HL-60 (cell line): ENCODE measurements around the gene PTPN23.

ENCODE experiments used
- DNase-seq, 2 experiments: peaks; one replicate each; pipeline ENCODE4 v3.0.0-alpha.2; 2010 to 2020; ENCODE audit warnings: low read depth in 1 of 2, low spot score in 1 of 2
- H3K27ac ChIP-seq: fragments of 250-450 bp; sonication (Bioruptor Pico); replicated peaks from 2 replicates; pipeline ENCODE4 v1.5.1; 2020; ENCODE audit warnings: mild to moderate bottlenecking, moderate library complexity
- H3K27me3 ChIP-seq: fragments of 250-450 bp; sonication (Bioruptor Pico); 2 replicates; pipeline ENCODE4 v1.5.1; 2021; ENCODE audit warnings: mild to moderate bottlenecking, moderate library complexity; ENCODE audit not compliant: insufficient read depth, poor library complexity, severe bottlenecking
- H3K4me3 ChIP-seq: replicated peaks from 2 replicates; pipeline ENCODE4 v1.5.1; 2011; ENCODE audit warnings: mild to moderate bottlenecking, control low read depth, low read length; ENCODE audit not compliant: insufficient read depth
- CTCF ChIP-seq: IDR thresholded peaks from one replicate; pipeline ENCODE4 v1.5.1; 2011; ENCODE audit warnings: low read length, control low read depth, inconsistent platforms; ENCODE audit not compliant: insufficient read depth
- GABPA ChIP-seq: IDR thresholded peaks from 2 replicates; pipeline ENCODE4 v1.6.1; 2012; ENCODE audit warnings: low read depth
- POLR2AphosphoS5 ChIP-seq: IDR thresholded peaks from 2 replicates; pipeline ENCODE4 v1.6.1; 2012; ENCODE audit warnings: low read depth
- REST ChIP-seq: IDR thresholded peaks from 2 replicates; pipeline ENCODE4 v1.6.1; 2012; ENCODE audit warnings: low read depth; ENCODE audit not compliant: insufficient replicate concordance
- SPI1 ChIP-seq: IDR thresholded peaks from 2 replicates; pipeline ENCODE4 v1.6.1; 2012; ENCODE audit warnings: low read depth, mild to moderate bottlenecking, borderline replicate concordance

The PTPN23 gene

GRCh38 chr3:47385796-47386195 is 5.0 kb downstream of the PTPN23 start:
- no peak overlapping the region for H3K4me3 ChIP-seq
- H3K27ac ChIP-seq = no peak overlapping the region
- DNase-seq = no peak
- no peak for TF ChIP-seq POLR2AphosphoS5
- no peak for TF ChIP-seq GABPA
- no peak for TF ChIP-seq CTCF
- TF ChIP-seq REST = no peak
- no peak for TF ChIP-seq SPI1
- no peaks in the 10 kb centered on the region for H3K27me3 ChIP-seq

- no peak for DNase-seq
- Histone ChIP-seq H3K27me3 (no peaks in the 10 kb centered on the region), H3K4me3 (no peak overlapping the region), H3K27ac (no peak overlapping the region)
- TF ChIP-seq GABPA (no peak), REST (no peak), POLR2AphosphoS5 (no peak), SPI1 (no peak), CTCF (no peak)
These were observed 12.1 kb downstream of the PTPN23 start for GRCh38 chr3:47392933-47393332.

GRCh38 chr3:47394140-47394870 is 13.5 kb downstream of the PTPN23 start:
- no peaks in the 10 kb centered on the region for H3K27me3 ChIP-seq
- TF ChIP-seq GABPA (no peak), POLR2AphosphoS5 (no peak)
- no peak overlapping the region for H3K27ac ChIP-seq
- no peak overlapping the region for H3K4me3 ChIP-seq
- no peak for DNase-seq

- DNase-seq = no peak
- Histone ChIP-seq H3K27ac (no peak overlapping the region), H3K27me3 (no peaks in the 10 kb centered on the region), H3K4me3 (no peak overlapping the region)
- TF ChIP-seq GABPA = no peak
- TF ChIP-seq POLR2AphosphoS5 = no peak
- no peak for TF ChIP-seq SPI1
- TF ChIP-seq CTCF = no peak
- TF ChIP-seq REST = no peak
These were observed 14.1 kb downstream of the PTPN23 start for GRCh38 chr3:47394881-47395280.
